ENCODE measurements around the gene FLVCR1. TPM values are rescaled to one million over a fixed set of nuclear protein-coding genes. Genes with fewer than 3 reads are reported as not detected.
"Not testable (repeated sequence)": the region's sequence is repeated elsewhere in the genome, so short reads cannot be mapped to it uniquely, and the experiment has no call there.

The FLVCR1 gene
- total and polyA plus RNA-seq, 12 donors = 1.2 to 4.9 (median 2.2) TPM

- no peak for DNase-seq
- TF ChIP-seq CTCF (IDR thresholded peaks at IDR 0.05) = no peak
- ATAC-seq = no peak
- intact Hi-C loops (cut with DNase I) = no loop called here
- 79 to 88% methylated on average over 2 of the region's 3 CpGs for WGBS, 2 donors
- Histone ChIP-seq H3K27me3 (peaks cover 0 to 7% (median 0%) of the 10 kb centered on the region in 7 donors), H3K4me3 (no peak overlapping the region), H3K9me3 (peaks cover 0 to 7% (median 0%) of the 10 kb centered on the region in 11 donors), H3K27ac (no peak overlapping the region), H3K36me3 (no peaks in the 10 kb centered on the region), H3K4me1 (no peaks in the 10 kb centered on the region)
These were observed 50.9 kb downstream of the FLVCR1 start for GRCh38 chr1:212908971-212909370.

- 92 to 98% methylated on average over 3 of the region's 3 CpGs for WGBS, 2 donors
- H3K27ac ChIP-seq = no peak overlapping the region
- H3K4me3 ChIP-seq = no peak overlapping the region
- DNase-seq (no peak), ATAC-seq (no peak)
- peaks cover 0 to 7% (median 1%) of the 10 kb centered on the region in 7 donors for H3K27me3 ChIP-seq
- H3K9me3 ChIP-seq = peaks cover 0 to 7% (median 0%) of the 10 kb centered on the region in 11 donors
- TF ChIP-seq CTCF (IDR thresholded peaks at IDR 0.05) = no peak
- H3K4me1 ChIP-seq = no peaks in the 10 kb centered on the region
- intact Hi-C loops (cut with DNase I) = no loop called here
- H3K36me3 ChIP-seq = no peaks in the 10 kb centered on the region
These were observed 51.6 kb downstream of the FLVCR1 start for GRCh38 chr1:212909652-212910063.

GRCh38 chr1:212910213-212910612, 52.1 kb downstream of the FLVCR1 start:
- ATAC-seq; DNase-seq; H3K4me3 ChIP-seq; H3K27me3 ChIP-seq; H3K36me3 ChIP-seq; H3K4me1 ChIP-seq; intact Hi-C loops (cut with DNase I); H3K27ac ChIP-seq; H3K9me3 ChIP-seq: not testable (repeated sequence)
- 64 to 75% methylated on average over 8 of the region's 10 CpGs for WGBS, 2 donors

GRCh38 chr1:212913638-212914037, 55.6 kb downstream of the FLVCR1 start:
- H3K4me3 ChIP-seq; DNase-seq; ATAC-seq; intact Hi-C loops (cut with DNase I); H3K27ac ChIP-seq; H3K36me3 ChIP-seq; H3K9me3 ChIP-seq: not testable (repeated sequence)
- 79 to 84% methylated on average over 3 of the region's 3 CpGs for WGBS, 2 donors
- H3K4me1 ChIP-seq = peaks cover 0 to 16% (median 3%) of the 10 kb centered on the region in 9 donors
- H3K27me3 ChIP-seq = peaks cover 0 to 22% (median 2%) of the 10 kb centered on the region in 7 donors

GRCh38 chr1:212914110-212914509, 56.0 kb downstream of the FLVCR1 start:
- Histone ChIP-seq H3K4me1 (peaks cover 0 to 16% (median 3%) of the 10 kb centered on the region in 9 donors), H3K27me3 (peaks cover 0 to 22% (median 6%) of the 10 kb centered on the region in 7 donors)
- DNase-seq; H3K4me3 ChIP-seq; H3K27ac ChIP-seq; H3K9me3 ChIP-seq; intact Hi-C loops (cut with DNase I); H3K36me3 ChIP-seq; ATAC-seq: not testable (repeated sequence)
- 81 to 85% methylated on average over 3 to 4 of the region's 5 CpGs for WGBS, 2 donors

GRCh38 chr1:212914789-212915188, 56.7 kb downstream of the FLVCR1 start:
- H3K27ac ChIP-seq = no peak overlapping the region
- no peak overlapping the region for H3K4me3 ChIP-seq
- ATAC-seq = no peak
- WGBS, 2 donors = 63 to 68% methylated on average over 3 of the region's 3 CpGs
- no peak for DNase-seq
- H3K36me3 ChIP-seq = no peaks in the 10 kb centered on the region
- peaks cover 0 to 19% (median 6%) of the 10 kb centered on the region in 7 donors for H3K27me3 ChIP-seq
- no peak for TF ChIP-seq CTCF (IDR thresholded peaks at IDR 0.05)
- peaks cover 0 to 16% (median 3%) of the 10 kb centered on the region in 9 donors for H3K4me1 ChIP-seq
- intact Hi-C loops (cut with DNase I) = no loop called here
- no peaks in the 10 kb centered on the region for H3K9me3 ChIP-seq
